ENCODE measurements around the gene WDFY3. TPM values are rescaled to one million over a fixed set of nuclear protein-coding genes. Genes with fewer than 3 reads are reported as not detected.

WDFY3 gene
- polyA plus RNA-seq, 1 of the 3 experiments (the other 2 are of a cell fraction) = 13.8 TPM

GRCh38 chr4:84814094-84814750, 152.3 kb downstream of the WDFY3 start:
- CTCF ChIA-PET = no interaction called here
- no peaks in the 10 kb centered on the region for H3K9me3 ChIP-seq
- peaks cover 0 to 8% of the 10 kb centered on the region in 2 experiments; a peak in 2 of 4 replicates for H3K4me1 ChIP-seq (ENCODE audit: control insufficient read depth in 1 of 2, insufficient read depth in 2 of 2, low read depth in 1 of 2, low read length in 1 of 2)
- POLR2A ChIA-PET = no interaction called here
- no peaks in the 10 kb centered on the region for H4K20me1 ChIP-seq (ENCODE audit: insufficient read depth)
- H3F3A ChIP-seq (replicated peaks; ENCODE audit: insufficient read depth) = peaks cover 13% of the 10 kb centered on the region
- no peaks in the 10 kb centered on the region for H3K9me2 ChIP-seq
- H3K79me2 ChIP-seq (ENCODE audit: insufficient read depth) = 0 out of 2 replicates have a peak, but pooled peaks cover 2% of the 10 kb centered on the region
- TF ChIP-seq TEAD4 (IDR thresholded peaks at IDR 0.05; ENCODE audit: borderline replicate concordance, insufficient read depth) (no peak), RAD21 (IDR thresholded peaks at IDR 0.05; ENCODE audit: low read length) (no peak), TCF12 (IDR thresholded peaks at IDR 0.05) (peak; percentile 83), JUND (IDR thresholded peaks at IDR 0.05) (peak; percentile 83), FOSL2 (IDR thresholded peaks at IDR 0.05; ENCODE audit: borderline replicate concordance, low read depth) (peak; percentile 88), IRF3 (IDR thresholded peaks at IDR 0.05; ENCODE audit: low read depth, low read length) (no peak), PBX3 (IDR thresholded peaks at IDR 0.05) (peak; percentile 26; the same call in 1 of the 2 replicates)
- no peak overlapping the region for H2AFZ ChIP-seq (ENCODE audit: low read depth)
- H3K4me3 ChIP-seq (ENCODE audit: low read depth in 2 of 2, low read length in 1 of 2) = no peak overlapping the region; a peak in 1 of 4 replicates
- peak overlapping the region in 1 of 2 experiments; percentile 56; a peak in 2 of 4 replicates for H3K27ac ChIP-seq (ENCODE audit: low read depth in 2 of 2, low read length in 1 of 2)
- H3K9ac ChIP-seq = no peak overlapping the region
- no peaks in the 10 kb centered on the region for H3K27me3 ChIP-seq (ENCODE audit: insufficient read depth)
- DNase-seq = no peak
- 0 out of 2 replicates have a peak overlapping the region, but pooled peaks have one; percentile 10 for H3K4me2 ChIP-seq
- H3K36me3 ChIP-seq (replicated peaks in 1 of 2; ENCODE audit: control insufficient read depth in 1 of 2, insufficient read depth in 2 of 2, low read length in 1 of 2) = peaks cover 40 to 55% of the 10 kb centered on the region in 2 experiments
- WGBS (ENCODE audit: low lambda C conversion rate) = 72% methylated on average over 5 of the region's 5 CpGs

GRCh38 chr4:84809946-84810345, 156.5 kb downstream of the WDFY3 start:
- Histone ChIP-seq H3K4me3 (ENCODE audit: low read depth in 2 of 2, low read length in 1 of 2) (no peak overlapping the region), H4K20me1 (ENCODE audit: insufficient read depth) (no peaks in the 10 kb centered on the region), H3K9me2 (no peaks in the 10 kb centered on the region), H3K9ac (no peak overlapping the region), H3K4me2 (no peak overlapping the region), H3F3A (replicated peaks; ENCODE audit: insufficient read depth) (peaks cover 9% of the 10 kb centered on the region), H3K27me3 (ENCODE audit: insufficient read depth) (no peaks in the 10 kb centered on the region), H3K36me3 (replicated peaks in 1 of 2; ENCODE audit: control insufficient read depth in 1 of 2, insufficient read depth in 2 of 2, low read length in 1 of 2) (peaks cover 37 to 49% of the 10 kb centered on the region in 2 experiments), H3K9me3 (no peaks in the 10 kb centered on the region), H2AFZ (ENCODE audit: low read depth) (no peak overlapping the region), H3K27ac (ENCODE audit: low read depth in 2 of 2, low read length in 1 of 2) (no peak overlapping the region), H3K4me1 (ENCODE audit: control insufficient read depth in 1 of 2, insufficient read depth in 2 of 2, low read depth in 1 of 2, low read length in 1 of 2) (peaks cover 0 to 4% of the 10 kb centered on the region in 2 experiments; a peak in 2 of 4 replicates), H3K79me2 (ENCODE audit: insufficient read depth) (0 out of 2 replicates have a peak, but pooled peaks cover 2% of the 10 kb centered on the region)
- 95% methylated on average over 9 of the region's 9 CpGs for WGBS (ENCODE audit: low lambda C conversion rate)
- no peak for TF ChIP-seq JUND (IDR thresholded peaks at IDR 0.05)
- TF ChIP-seq SIN3A (IDR thresholded peaks at IDR 0.05; ENCODE audit: borderline replicate concordance, low read depth, low read length) = no peak
- no peak for TF ChIP-seq NFIC (IDR thresholded peaks at IDR 0.05; ENCODE audit: borderline replicate concordance)
- no peak for TF ChIP-seq USF2 (IDR thresholded peaks at IDR 0.05; ENCODE audit: borderline replicate concordance, low read depth, low read length)
- TF ChIP-seq MAX (IDR thresholded peaks at IDR 0.05; ENCODE audit: low read depth) = no peak
- no peak for TF ChIP-seq POLR2AphosphoS5 (IDR thresholded peaks at IDR 0.05; ENCODE audit: low read depth, low read length)
- TF ChIP-seq MXI1 (IDR thresholded peaks at IDR 0.05; ENCODE audit: low read depth, low read length) = no peak
- TF ChIP-seq YY1 (IDR thresholded peaks at IDR 0.05; ENCODE audit: low read depth) = no peak
- no peak for TF ChIP-seq EP300 (IDR thresholded peaks at IDR 0.05; ENCODE audit: borderline replicate concordance in 1 of 2, low read depth in 1 of 2, low read length in 1 of 2)
- TF ChIP-seq GABPA (IDR thresholded peaks at IDR 0.05; ENCODE audit: low read depth) = no peak
- TF ChIP-seq ZBTB33 (IDR thresholded peaks at IDR 0.05; ENCODE audit: borderline replicate concordance, low read depth) = no peak
- TF ChIP-seq SMC3 (IDR thresholded peaks at IDR 0.05; ENCODE audit: low read depth, low read length) = no peak
- no peak for TF ChIP-seq RAD21 (IDR thresholded peaks at IDR 0.05; ENCODE audit: low read length)
- no peak for TF ChIP-seq GATA2 (CRISPR knock-in tag; IDR thresholded peaks at IDR 0.05)
- ChIA-PET POLR2A (no interaction called here), CTCF (no interaction called here)
- no peak for DNase-seq

Measured in SK-N-SH (cell line).